ENCODE measurements around the gene PCDHA8. TPM values are rescaled to one million over a fixed set of nuclear protein-coding genes. Genes with fewer than 3 reads are reported as not detected.

PCDHA8 gene
- total and polyA plus RNA-seq, 2 of the 8 experiments (the other 6 are each of a cell fraction or from before 2014, with no cell fraction given), result 0.14 to 0.52 TPM

DNA sequence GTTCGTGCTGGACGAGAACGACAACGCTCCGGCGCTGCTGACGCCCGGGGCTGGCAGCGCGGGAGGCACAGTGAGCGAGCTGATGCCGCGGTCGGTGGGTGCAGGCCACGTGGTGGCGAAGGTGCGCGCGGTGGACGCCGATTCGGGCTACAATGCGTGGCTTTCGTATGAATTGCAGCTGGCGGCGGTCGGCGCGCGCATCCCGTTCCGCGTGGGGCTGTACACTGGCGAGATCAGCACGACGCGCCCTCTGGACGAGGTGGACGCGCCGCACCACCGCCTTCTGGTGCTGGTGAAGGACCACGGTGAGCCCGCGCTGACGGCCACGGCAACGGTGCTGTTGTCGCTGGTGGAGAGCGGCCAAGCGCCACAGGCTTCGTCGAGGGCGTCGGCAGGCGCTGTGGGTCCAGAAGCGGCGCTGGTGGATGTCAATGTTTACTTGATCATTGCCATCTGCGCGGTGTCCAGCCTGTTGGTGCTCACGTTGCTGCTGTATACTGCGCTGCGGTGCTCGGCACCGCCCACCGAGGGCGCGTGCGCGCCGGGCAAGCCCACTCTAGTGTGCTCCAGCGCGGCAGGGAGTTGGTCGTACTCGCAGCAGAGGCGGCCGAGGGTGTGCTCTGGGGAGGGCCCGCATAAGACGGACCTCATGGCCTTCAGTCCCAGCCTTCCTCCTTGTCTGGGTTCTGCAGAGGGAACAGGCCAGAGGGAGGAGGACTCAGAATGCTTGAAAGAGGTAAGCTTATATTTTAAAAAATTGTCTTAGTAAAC is 43.1 kb downstream of the PCDHA8 start:
- POLR2A ChIA-PET (ENCODE audit: partially characterized antibody), result interaction anchor here (0.7 to 2.7 kb wide), 2 partner anchors 42 to 156 kb away, joined by 3 to 17 read pairs; partner anchors contain the start of gene PCDHAC1
- Histone ChIP-seq H4K91ac (replicated peaks; ENCODE audit: insufficient read length, low read length) (no peak overlapping the region), H2BK15ac (ENCODE audit: low read length) (no peak overlapping the region), H3K18ac (ENCODE audit: extremely low read depth, low read length) (no peak overlapping the region), H3K36me3 (ENCODE audit: control insufficient read depth in 2 of 4, insufficient read depth in 4 of 4, low read length in 3 of 4) (peaks cover 0 to 5% (median 0%) of the 10 kb centered on the region in 4 experiments; a peak in 1 of 8 replicates), H4K5ac (ENCODE audit: insufficient read length, low read depth, low read length) (no peak overlapping the region), H2BK5ac (ENCODE audit: low read depth, low read length) (no peak overlapping the region), H3K9me3 (ENCODE audit: insufficient read depth in 2 of 2, low read depth in 1 of 2, low read length in 1 of 2) (no peaks in the 10 kb centered on the region; a peak in 1 of 4 replicates), H2AK5ac (ENCODE audit: low read depth, low read length) (no peak overlapping the region), H2BK12ac (ENCODE audit: low read depth, low read length) (no peak overlapping the region), H3K79me2 (ENCODE audit: control insufficient read depth in 1 of 2, insufficient read depth in 2 of 2, low read length in 2 of 2) (no peaks in the 10 kb centered on the region; a peak in 1 of 4 replicates), H3K23me2 (ENCODE audit: low read depth, low read length) (no peaks in the 10 kb centered on the region), H2BK120ac (replicated peaks; ENCODE audit: low read depth, low read length) (no peak overlapping the region), H3K14ac (ENCODE audit: insufficient read length) (no peak overlapping the region), H3K79me1 (ENCODE audit: low read depth, low read length) (no peaks in the 10 kb centered on the region; the same call in 1 of the 2 replicates), H2AFZ (ENCODE audit: low read length) (no peak overlapping the region), H4K8ac (ENCODE audit: extremely low read depth, insufficient read depth, low read length) (peak overlapping the region; percentile 5; the same call in 1 of the 2 replicates), H3K9ac (replicated peaks in 1 of 4; ENCODE audit: extremely low read depth in 1 of 4, low read depth in 3 of 4, low read length in 3 of 4) (no peak overlapping the region), H4K20me1 (replicated peaks in 1 of 2; ENCODE audit: control insufficient read depth in 1 of 2, insufficient read depth in 2 of 2, low read length in 2 of 2) (peaks cover 0 to 5% of the 10 kb centered on the region in 2 experiments), H2BK20ac (ENCODE audit: low read length) (no peak overlapping the region), H3K4me3 (ENCODE audit: extremely low read depth in 1 of 4, insufficient read depth in 2 of 4, low read depth in 3 of 4, low read length in 4 of 4) (no peak overlapping the region), H3K27me3 (replicated peaks in 1 of 4; ENCODE audit: control insufficient read depth in 3 of 4, extremely low read depth in 1 of 4, insufficient read depth in 3 of 4, low read length in 3 of 4) (no peaks in the 10 kb centered on the region), H3K27ac (ENCODE audit: low read depth, low read length) (no peak overlapping the region), H3K4ac (replicated peaks; ENCODE audit: insufficient read length, low read depth, low read length) (no peak overlapping the region), H3K4me1 (replicated peaks in 1 of 4; ENCODE audit: control insufficient read depth in 3 of 4, insufficient read depth in 4 of 4, low read length in 3 of 4) (no peaks in the 10 kb centered on the region), H3K56ac (replicated peaks; ENCODE audit: insufficient read length, low read depth, low read length) (no peak overlapping the region), H3K23ac (ENCODE audit: insufficient read length) (no peak overlapping the region), H3K4me2 (ENCODE audit: insufficient read depth in 1 of 2, low read depth in 2 of 2, low read length in 2 of 2) (no peak overlapping the region)
- CTCF ChIA-PET (ENCODE audit: partially characterized antibody), result interaction anchor here (0.6 to 7.5 kb wide), 15 partner anchors 10 to 298 kb away, joined by 3 to 95 read pairs (median 8); partner anchors contain the start of genes PCDHA4, PCDHAC1, PCDHB1 and PCDHB16
- no peak for FAIRE-seq
- WGBS, 2 experiments (ENCODE audit: extremely low coverage in 1 of 2, insufficient coverage in 1 of 2, insufficient read length in 1 of 2, insufficient replicate concordance in 2 of 2, low coverage in 1 of 2, low lambda C conversion rate in 2 of 2, missing lambda C conversion rate in 1 of 2), result 97% methylated on average over 74 of the region's 79 CpGs; no CpG with 5 or more reads in 1 of the 2 experiments
- DNase-seq (ENCODE audit: low read depth in 1 of 2, low spot score in 2 of 2), result no peak
- TF ChIP-seq ZNF274 (IDR thresholded peaks at IDR 0.05; ENCODE audit: borderline replicate concordance, extremely low read depth, low read length) (no peak), SIX5 (IDR thresholded peaks at IDR 0.05; ENCODE audit: low read depth, low read length) (no peak), BACH1 (IDR thresholded peaks at IDR 0.05; ENCODE audit: low read length) (no peak), FOSL1 (IDR thresholded peaks at IDR 0.05; ENCODE audit: insufficient read depth, low read depth, low read length) (no peak), TCF12 (IDR thresholded peaks at IDR 0.05; ENCODE audit: low read depth, low read length) (no peak), POU5F1 (IDR thresholded peaks at IDR 0.05; ENCODE audit: low read depth, low read length) (no peak), POLR2A (IDR thresholded peaks at IDR 0.05; ENCODE audit: control extremely low read depth in 1 of 2, low read depth in 2 of 2, low read length in 2 of 2) (no peak), SUZ12 (IDR thresholded peaks at IDR 0.05; ENCODE audit: low read length) (no peak), KDM1A (IDR thresholded peaks at IDR 0.05; ENCODE audit: borderline replicate concordance, low read length) (no peak)
- TF ChIP-seq, protein P1, sequence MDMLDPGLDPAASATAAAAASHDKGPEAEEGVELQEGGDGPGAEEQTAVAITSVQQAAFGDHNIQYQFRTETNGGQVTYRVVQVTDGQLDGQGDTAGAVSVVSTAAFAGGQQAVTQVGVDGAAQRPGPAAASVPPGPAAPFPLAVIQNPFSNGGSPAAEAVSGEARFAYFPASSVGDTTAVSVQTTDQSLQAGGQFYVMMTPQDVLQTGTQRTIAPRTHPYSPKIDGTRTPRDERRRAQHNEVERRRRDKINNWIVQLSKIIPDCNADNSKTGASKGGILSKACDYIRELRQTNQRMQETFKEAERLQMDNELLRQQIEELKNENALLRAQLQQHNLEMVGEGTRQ (IDR thresholded peaks at IDR 0.05; ENCODE audit: low read length), result no peak
- TF ChIP-seq, protein P2, sequence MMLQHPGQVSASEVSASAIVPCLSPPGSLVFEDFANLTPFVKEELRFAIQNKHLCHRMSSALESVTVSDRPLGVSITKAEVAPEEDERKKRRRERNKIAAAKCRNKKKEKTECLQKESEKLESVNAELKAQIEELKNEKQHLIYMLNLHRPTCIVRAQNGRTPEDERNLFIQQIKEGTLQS (IDR thresholded peaks at IDR 0.05; ENCODE audit: insufficient read depth, low read depth, low read length), result no peak
